ENCODE results near the gene KLHL41.
"Not testable (repeated sequence)": the region's sequence is repeated elsewhere in the genome, so short reads cannot be mapped to it uniquely, and the experiment has no call there.

DNA sequence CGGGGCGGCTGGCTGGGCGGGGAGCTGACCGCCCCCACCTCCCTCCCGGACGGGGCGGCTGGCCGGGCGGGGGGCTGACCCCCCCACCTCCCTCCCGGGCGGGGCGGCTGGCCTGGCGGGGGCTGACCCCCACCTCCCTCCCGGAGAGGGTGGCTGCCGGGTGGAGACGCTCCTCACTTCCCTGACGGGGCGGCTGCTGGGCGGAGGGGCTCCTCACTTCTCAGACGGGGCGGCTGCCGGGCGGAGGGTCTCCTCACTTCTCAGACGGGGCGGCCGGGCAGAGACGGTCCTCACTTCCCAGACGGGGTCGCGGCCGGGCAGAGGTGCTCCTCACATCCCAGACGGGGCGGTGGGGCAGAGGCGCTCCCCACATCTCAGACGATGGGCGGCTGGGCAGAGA lies 65.8 kb downstream of the KLHL41 start:
- not testable (repeated sequence) for TF ChIP-seq EZH2 (IDR thresholded peaks at IDR 0.05; ENCODE audit: insufficient read depth, low read length)
- TF ChIP-seq, protein P1, sequence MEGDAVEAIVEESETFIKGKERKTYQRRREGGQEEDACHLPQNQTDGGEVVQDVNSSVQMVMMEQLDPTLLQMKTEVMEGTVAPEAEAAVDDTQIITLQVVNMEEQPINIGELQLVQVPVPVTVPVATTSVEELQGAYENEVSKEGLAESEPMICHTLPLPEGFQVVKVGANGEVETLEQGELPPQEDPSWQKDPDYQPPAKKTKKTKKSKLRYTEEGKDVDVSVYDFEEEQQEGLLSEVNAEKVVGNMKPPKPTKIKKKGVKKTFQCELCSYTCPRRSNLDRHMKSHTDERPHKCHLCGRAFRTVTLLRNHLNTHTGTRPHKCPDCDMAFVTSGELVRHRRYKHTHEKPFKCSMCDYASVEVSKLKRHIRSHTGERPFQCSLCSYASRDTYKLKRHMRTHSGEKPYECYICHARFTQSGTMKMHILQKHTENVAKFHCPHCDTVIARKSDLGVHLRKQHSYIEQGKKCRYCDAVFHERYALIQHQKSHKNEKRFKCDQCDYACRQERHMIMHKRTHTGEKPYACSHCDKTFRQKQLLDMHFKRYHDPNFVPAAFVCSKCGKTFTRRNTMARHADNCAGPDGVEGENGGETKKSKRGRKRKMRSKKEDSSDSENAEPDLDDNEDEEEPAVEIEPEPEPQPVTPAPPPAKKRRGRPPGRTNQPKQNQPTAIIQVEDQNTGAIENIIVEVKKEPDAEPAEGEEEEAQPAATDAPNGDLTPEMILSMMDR (IDR thresholded peaks at IDR 0.05; ENCODE audit: insufficient read depth, low read depth, low read length): not testable (repeated sequence)

Measured in astrocyte (in vitro differentiated cells and primary cell).